ENCODE data around the gene DHRS11. TPM values are rescaled to one million over a fixed set of nuclear protein-coding genes. Genes with fewer than 3 reads are reported as not detected.

The DHRS11 gene
- total RNA-seq, 3 donors from 2014 or later (not counting 1 experiment from before 2014, with no cell fraction given): 2.7 to 6.0 (median 4.9) TPM

GRCh38 chr17:36616061-36617029 is 24.7 kb downstream of the DHRS11 start:
- Mint-ChIP-seq H3K27me3 (ENCODE audit: low read depth in 2 of 2) (peaks cover 0 to 3% of the 10 kb centered on the region in 2 donors), H3K27ac (no peak overlapping the region), H3K9me3 (no peaks in the 10 kb centered on the region), H3K4me1 (peaks cover 0 to 3% of the 10 kb centered on the region in 2 donors), H3K4me3 (no peak overlapping the region), H3K36me3 (no peaks in the 10 kb centered on the region)
- DNase-seq: no peak
- Histone ChIP-seq H3K27me3 (ENCODE audit: control insufficient read depth, insufficient read depth, low read length) (no peaks in the 10 kb centered on the region), H3K9me3 (ENCODE audit: control insufficient read depth, insufficient read depth, low read length) (no peaks in the 10 kb centered on the region), H3K4me1 (ENCODE audit: control insufficient read depth, insufficient read depth, low read length) (no peaks in the 10 kb centered on the region), H3K36me3 (ENCODE audit: control insufficient read depth, insufficient read depth, low read length) (no peaks in the 10 kb centered on the region), H3K4me3 (ENCODE audit: low read length) (no peak overlapping the region), H3K27ac (ENCODE audit: low read length) (no peak overlapping the region)
- ATAC-seq: no peak
- 91% methylated on average over 15 of the region's 16 CpGs for WGBS (ENCODE audit: insufficient coverage)
- intact Hi-C loops (cut with micrococcal nuclease): no loop called here
- TF ChIP-seq CTCF (IDR thresholded peaks at IDR 0.05): no peak

GRCh38 chr17:36617773-36618172 is 26.1 kb downstream of the DHRS11 start:
- H3K9me3 Mint-ChIP-seq: no peaks in the 10 kb centered on the region
- H3K27ac Mint-ChIP-seq: no peak overlapping the region
- TF ChIP-seq CTCF (IDR thresholded peaks at IDR 0.05): no peak
- intact Hi-C loops (cut with micrococcal nuclease): no loop called here
- H3K27me3 Mint-ChIP-seq (ENCODE audit: low read depth in 2 of 2): peaks cover 0 to 3% of the 10 kb centered on the region in 2 donors
- H3K27me3 ChIP-seq (ENCODE audit: control insufficient read depth, insufficient read depth, low read length): no peaks in the 10 kb centered on the region
- no peaks in the 10 kb centered on the region for H3K36me3 ChIP-seq (ENCODE audit: control insufficient read depth, insufficient read depth, low read length)
- no peak for ATAC-seq
- no peaks in the 10 kb centered on the region for H3K36me3 Mint-ChIP-seq
- H3K4me3 ChIP-seq (ENCODE audit: low read length): no peak overlapping the region
- H3K4me1 Mint-ChIP-seq: peaks cover 0 to 5% of the 10 kb centered on the region in 2 donors
- H3K27ac ChIP-seq (ENCODE audit: low read length): no peak overlapping the region
- no peak overlapping the region for H3K4me3 Mint-ChIP-seq
- no peaks in the 10 kb centered on the region for H3K4me1 ChIP-seq (ENCODE audit: control insufficient read depth, insufficient read depth, low read length)
- no peaks in the 10 kb centered on the region for H3K9me3 ChIP-seq (ENCODE audit: control insufficient read depth, insufficient read depth, low read length)
- 92% methylated on average over 2 of the region's 7 CpGs for WGBS (ENCODE audit: insufficient coverage)
- DNase-seq: no peak

DNA sequence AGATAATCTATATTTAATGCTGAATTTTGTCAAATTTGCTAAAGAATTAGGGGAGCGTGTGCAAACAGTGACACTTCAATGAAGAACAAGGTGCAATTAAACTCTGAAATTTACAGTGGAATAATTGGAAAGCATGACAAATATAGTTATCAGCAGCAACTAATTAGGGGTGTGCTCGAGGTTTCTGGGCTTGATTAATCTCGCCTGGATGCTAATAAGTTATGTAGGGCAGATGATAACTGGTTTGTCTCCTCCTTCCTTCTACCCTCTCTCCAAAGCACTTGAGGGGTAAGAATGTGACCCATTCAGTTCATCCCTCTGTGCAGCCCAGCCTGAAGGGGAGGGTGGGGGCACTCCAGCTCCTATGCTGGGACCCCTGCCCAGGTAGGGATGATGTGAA is 31.6 kb downstream of the DHRS11 start:
- intact Hi-C loops (cut with micrococcal nuclease): no loop called here

More for the DNA sequence above, 31.6 kb downstream of the DHRS11 start:
- Histone ChIP-seq H3K4me1 (ENCODE audit: control insufficient read depth, insufficient read depth, low read length) (no peaks in the 10 kb centered on the region), H3K36me3 (ENCODE audit: control insufficient read depth, insufficient read depth, low read length) (no peaks in the 10 kb centered on the region), H3K27ac (ENCODE audit: low read length) (no peak overlapping the region), H3K9me3 (ENCODE audit: control insufficient read depth, insufficient read depth, low read length) (no peaks in the 10 kb centered on the region), H3K4me3 (ENCODE audit: low read length) (no peak overlapping the region), H3K27me3 (ENCODE audit: control insufficient read depth, insufficient read depth, low read length) (no peaks in the 10 kb centered on the region)
- DNase-seq (no peak), ATAC-seq (no peak)
- Mint-ChIP-seq H3K27ac (no peak overlapping the region), H3K4me1 (peaks cover 0 to 5% of the 10 kb centered on the region in 2 donors), H3K4me3 (no peak overlapping the region), H3K27me3 (ENCODE audit: low read depth in 2 of 2) (peaks cover 0 to 2% of the 10 kb centered on the region in 2 donors), H3K36me3 (no peaks in the 10 kb centered on the region), H3K9me3 (no peaks in the 10 kb centered on the region)
- WGBS (ENCODE audit: insufficient coverage): 100% methylated on average over 2 of the region's 3 CpGs
- TF ChIP-seq CTCF (IDR thresholded peaks at IDR 0.05): no peak
